Upper lobe of left lung (tissue), 6 donors: Measurements from ENCODE around the gene CPB2. TPM values are rescaled to one million over a fixed set of nuclear protein-coding genes. Genes with fewer than 3 reads are reported as not detected.

Experiments
- ATAC-seq, 2 donors: fragments of 200-7000 bp; cut with Tn5 transposase; one replicate each; pipeline ENCODE4 v1.9.1; 2022; ENCODE audit warnings: mild to moderate bottlenecking in 2 of 2, moderate library complexity in 2 of 2; ENCODE audit not compliant: low FRiP score in 2 of 2
- DNase-seq, 2 donors: peaks; one replicate each; pipeline ENCODE4 v3.0.0-alpha.2; 2019 to 2020
- H3K27ac ChIP-seq, 4 donors: fragments of 200-600 bp; sonication (generic); one replicate each; pipeline ENCODE4 v1.5.1; 2016 to 2019
- H3K27me3 ChIP-seq, 4 donors: fragments of 200-600 bp; sonication (generic); one replicate each; pipeline ENCODE4 v1.5.1; 2017 to 2019
- H3K36me3 ChIP-seq, 4 donors: fragments of 200-600 bp; sonication (generic); one replicate each; pipeline ENCODE4 v1.5.1; 2016 to 2019
- H3K4me1 ChIP-seq, 4 donors: fragments of 200-600 bp; sonication (generic); one replicate each; pipeline ENCODE4 v1.5.1; 2018 to 2019
- H3K4me3 ChIP-seq, 4 donors: fragments of 200-600 bp; sonication (generic); one replicate each; pipeline ENCODE4 v1.5.1; 2017 to 2019; ENCODE audit warnings: mild to moderate bottlenecking in 2 of 4, moderate library complexity in 1 of 4
- H3K9me3 ChIP-seq, 4 donors: fragments of 200-600 bp; sonication (generic); one replicate each; pipeline ENCODE4 v1.5.1; 2018 to 2019
- CTCF ChIP-seq, 6 experiments: fragments of 450-650 bp in 4 of 6; fragments of 200-600 bp in 2 of 6; sonication (generic) in 2 of 6; IDR thresholded peaks; one replicate each; pipeline ENCODE4 v1.5.1; 2016 to 2019; ENCODE audit warnings: antibody characterized with exemption in 6 of 6
- EP300 ChIP-seq, 4 donors: sonication (generic); formaldehyde crosslinking; IDR thresholded peaks; one replicate each; pipeline ENCODE4 v1.5.1; 2017; ENCODE audit warnings: antibody characterized with exemption in 4 of 4, control low read depth in 2 of 4
- POLR2A ChIP-seq, 4 donors: fragments of 450-650 bp; IDR thresholded peaks; one replicate each; pipeline ENCODE4 v1.5.1; 2016 to 2017; ENCODE audit warnings: antibody characterized with exemption in 4 of 4, mild to moderate bottlenecking in 2 of 4
- POLR2AphosphoS5 ChIP-seq, 2 donors: sonication (generic); formaldehyde crosslinking; IDR thresholded peaks; one replicate each; pipeline ENCODE4 v1.5.1; 2017; ENCODE audit warnings: antibody characterized with exemption in 2 of 2
- WGBS, 2 donors: methylation state at CpG; one replicate each; pipeline ENCODE4 v1.1.5; 2017 to 2018; 5-methylcytosine and 5-hydroxymethylcytosine counted together
- total RNA-seq, 6 donors: library from RNA; depleted of rRNA in 4 of 6; stranded (reverse); fragments of >200 nt in 4 of 6; gene quantifications; one replicate each; pipeline versions ENCODE4 v1.1.0 to v1.2.1, GENCODE V29; 2016 to 2021
- donor health status: DM: no; HTN: no; CAD: no; lungs with moderate emphysema.
- donor health status: DM: no; HTN: yes; CAD: no; lungs with severe emphysema.

CPB2 gene
- total RNA-seq, 6 donors from 2014 or later: 2.1 to 114 (median 21.3) TPM

GRCh38 chr13:46039411-46040182 lies 65.2 kb downstream of the CPB2 start:
- peaks cover 0 to 38% (median 12%) of the 10 kb centered on the region in 4 donors for H3K36me3 ChIP-seq
- no peak overlapping the region for H3K4me3 ChIP-seq
- H3K9me3 ChIP-seq: no peaks in the 10 kb centered on the region
- 94 to 97% methylated on average over 6 of the region's 6 CpGs for WGBS, 2 donors
- no peak overlapping the region for H3K27ac ChIP-seq
- no peak for ATAC-seq
- no peaks in the 10 kb centered on the region for H3K27me3 ChIP-seq
- no peaks in the 10 kb centered on the region for H3K4me1 ChIP-seq
- no peak for DNase-seq
- TF ChIP-seq POLR2A (IDR thresholded peaks at IDR 0.05): no peak
- no peak for TF ChIP-seq CTCF (IDR thresholded peaks at IDR 0.05)
- no peak for TF ChIP-seq EP300 (IDR thresholded peaks at IDR 0.05)
- no peak for TF ChIP-seq POLR2AphosphoS5 (IDR thresholded peaks at IDR 0.05)

DNA sequence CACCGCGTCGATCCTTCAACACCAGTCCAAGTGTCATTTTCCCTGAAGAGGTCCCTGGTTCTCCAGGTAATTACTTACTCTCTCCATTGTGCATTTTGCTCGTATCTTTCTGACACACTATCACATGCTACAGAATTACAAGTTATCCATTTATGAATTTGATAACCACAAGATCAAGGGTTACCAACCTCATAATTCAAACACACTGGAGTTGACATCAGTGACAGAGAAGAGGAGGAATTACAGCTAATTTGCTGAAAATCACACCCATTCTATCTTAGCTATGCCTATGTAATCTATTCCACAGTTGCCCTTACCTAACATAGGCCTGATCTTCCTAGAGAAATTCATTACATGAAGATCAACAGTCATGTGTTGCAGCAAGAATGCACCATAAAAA lies 66.5 kb downstream of the CPB2 start:
- H3K36me3 ChIP-seq: peaks cover 0 to 36% (median 12%) of the 10 kb centered on the region in 4 donors
- ATAC-seq (no peak), DNase-seq (no peak)
- WGBS, 2 donors: 96% methylated on average over 4 of the region's 4 CpGs
- no peak overlapping the region for H3K27ac ChIP-seq
- no peaks in the 10 kb centered on the region for H3K27me3 ChIP-seq
- no peaks in the 10 kb centered on the region for H3K4me1 ChIP-seq
- no peak overlapping the region for H3K4me3 ChIP-seq
- no peaks in the 10 kb centered on the region for H3K9me3 ChIP-seq
- TF ChIP-seq POLR2AphosphoS5 (IDR thresholded peaks at IDR 0.05) (no peak), EP300 (IDR thresholded peaks at IDR 0.05) (no peak), CTCF (IDR thresholded peaks at IDR 0.05) (no peak), POLR2A (IDR thresholded peaks at IDR 0.05) (no peak)

- Histone ChIP-seq H3K27ac (no peak overlapping the region), H3K27me3 (no peaks in the 10 kb centered on the region), H3K36me3 (peaks cover 0 to 23% (median 6%) of the 10 kb centered on the region in 4 donors), H3K9me3 (peaks cover 0 to 4% (median 0%) of the 10 kb centered on the region in 4 donors), H3K4me1 (no peaks in the 10 kb centered on the region), H3K4me3 (no peak overlapping the region)
- 63 to 78% methylated on average over 2 of the region's 2 CpGs for WGBS, 2 donors
- TF ChIP-seq EP300 (IDR thresholded peaks at IDR 0.05): no peak
- no peak for TF ChIP-seq CTCF (IDR thresholded peaks at IDR 0.05)
- no peak for TF ChIP-seq POLR2A (IDR thresholded peaks at IDR 0.05)
- TF ChIP-seq POLR2AphosphoS5 (IDR thresholded peaks at IDR 0.05): no peak
- no peak for ATAC-seq
- no peak for DNase-seq
Measured at GRCh38 chr13:46035066-46035465, 69.8 kb downstream of the CPB2 start.

DNA sequence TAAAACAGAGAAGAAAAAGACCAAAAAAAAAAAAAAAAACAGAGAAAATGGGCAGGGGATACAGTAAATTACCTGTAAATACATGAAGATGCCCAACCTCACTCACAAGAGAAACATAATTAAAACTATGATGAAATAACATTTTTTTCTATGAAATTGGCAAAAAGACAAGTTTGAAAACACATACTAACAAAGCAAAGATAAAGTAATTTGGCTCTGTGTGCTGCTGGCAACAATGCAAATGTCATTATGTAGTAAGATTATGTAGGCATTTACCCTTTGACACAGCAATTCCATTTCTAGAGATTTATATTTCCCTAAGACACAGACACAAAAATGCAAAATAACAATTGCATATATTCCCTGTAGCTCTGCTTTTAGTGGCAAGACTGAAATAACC lies 72.5 kb downstream of the CPB2 start:
- Histone ChIP-seq H3K9me3 (peaks cover 0 to 6% (median 0%) of the 10 kb centered on the region in 4 donors), H3K27me3 (no peaks in the 10 kb centered on the region), H3K27ac (no peak overlapping the region), H3K4me1 (no peaks in the 10 kb centered on the region), H3K36me3 (peaks cover 0 to 11% (median 0%) of the 10 kb centered on the region in 4 donors), H3K4me3 (no peak overlapping the region)
- TF ChIP-seq POLR2AphosphoS5 (IDR thresholded peaks at IDR 0.05) (no peak), CTCF (IDR thresholded peaks at IDR 0.05) (no peak)
- no peak for ATAC-seq
- no peak for DNase-seq
